Tibial nerve (tissue), 4 donors: ENCODE measurements around the gene SLX4IP. TPM values are rescaled to one million over a fixed set of nuclear protein-coding genes. Genes with fewer than 3 reads are reported as not detected.

Experiments
- DNase-seq, 2 donors: peaks; one replicate each; pipeline ENCODE4 v3.0.0-alpha.2; 2019; ENCODE audit warnings: low spot score in 2 of 2
- H3K27ac ChIP-seq, 4 donors: fragments of 200-600 bp; sonication (generic) in 3 of 4; one replicate each; pipeline ENCODE4 v1.5.1; 2017 to 2019; ENCODE audit warnings: mild to moderate bottlenecking in 1 of 4
- H3K27me3 ChIP-seq, 2 donors: fragments of 200-600 bp; sonication (generic) in 1 of 2; one replicate each; pipeline versions ENCODE4 v1.5.1 to v1.6.0; 2017 to 2019
- H3K36me3 ChIP-seq, 3 donors: fragments of 200-600 bp; sonication (generic); one replicate each; pipeline ENCODE4 v1.5.1; 2018 to 2019
- H3K4me1 ChIP-seq, 4 donors: fragments of 200-600 bp; sonication (generic) in 3 of 4; one replicate each; pipeline ENCODE4 v1.5.1; 2017 to 2019
- H3K4me3 ChIP-seq, 4 donors: fragments of 200-600 bp; sonication (generic) in 3 of 4; one replicate each; pipeline ENCODE4 v1.5.1; 2017 to 2019; ENCODE audit warnings: mild to moderate bottlenecking in 1 of 4, moderate library complexity in 1 of 4
- H3K9me3 ChIP-seq, 4 donors: fragments of 200-600 bp; sonication (generic) in 3 of 4; one replicate each; pipeline ENCODE4 v1.5.1; 2017 to 2019
- CTCF ChIP-seq, 5 experiments: fragments of 200-600 bp in 3 of 5; fragments of 450-650 bp in 2 of 5; sonication (generic) in 3 of 5; IDR thresholded peaks; one replicate each; pipeline ENCODE4 v1.5.1; 2016 to 2019; ENCODE audit warnings: antibody characterized with exemption in 5 of 5, mild to moderate bottlenecking in 3 of 5, moderate library complexity in 2 of 5
- EP300 ChIP-seq, 2 donors: sonication (generic); formaldehyde crosslinking; IDR thresholded peaks; one replicate each; pipeline ENCODE4 v1.6.1; 2017; ENCODE audit warnings: antibody characterized with exemption in 2 of 2, mild to moderate bottlenecking in 1 of 2
- POLR2A ChIP-seq, 2 donors: fragments of 450-650 bp; IDR thresholded peaks; one replicate each; pipeline ENCODE4 v1.6.1; 2017; ENCODE audit warnings: antibody characterized with exemption in 2 of 2, mild to moderate bottlenecking in 2 of 2, moderate library complexity in 2 of 2
- WGBS, 2 donors: methylation state at CpG; one replicate each; pipeline ENCODE4 v1.1.5; 2018; 5-methylcytosine and 5-hydroxymethylcytosine counted together
- total RNA-seq, 4 donors: library from RNA; depleted of rRNA; stranded (reverse); fragments of >200 nt; gene quantifications; one replicate each; pipeline ENCODE4 v1.1.0, GENCODE V29; 2016

The SLX4IP gene
- total RNA-seq, 4 donors from 2014 or later, result 3.3 to 5.7 (median 3.5) TPM

- TF ChIP-seq CTCF (IDR thresholded peaks at IDR 0.05) (no peak), EP300 (IDR thresholded peaks at IDR 0.05) (no peak), POLR2A (IDR thresholded peaks at IDR 0.05) (no peak)
- Histone ChIP-seq H3K36me3 (no peaks in the 10 kb centered on the region), H3K27me3 (no peaks in the 10 kb centered on the region), H3K9me3 (no peaks in the 10 kb centered on the region), H3K4me3 (no peak overlapping the region), H3K4me1 (peaks cover 0 to 30% (median 0%) of the 10 kb centered on the region in 4 donors), H3K27ac (no peak overlapping the region)
- no peak for DNase-seq
- 74 to 89% methylated on average over 8 of the region's 8 CpGs for WGBS, 2 donors
These were observed 116.9 kb downstream of the SLX4IP start for GRCh38 chr20:10551732-10552724.

- no peak overlapping the region for H3K27ac ChIP-seq
- 45 to 47% methylated on average over 5 of the region's 5 CpGs for WGBS, 2 donors
- H3K36me3 ChIP-seq, result no peaks in the 10 kb centered on the region
- no peak overlapping the region for H3K4me3 ChIP-seq
- no peaks in the 10 kb centered on the region for H3K9me3 ChIP-seq
- H3K4me1 ChIP-seq, result peaks cover 0 to 30% (median 0%) of the 10 kb centered on the region in 4 donors
- peak in 1 of 2 donors; percentile 18 for TF ChIP-seq EP300 (IDR thresholded peaks at IDR 0.05)
- TF ChIP-seq CTCF (IDR thresholded peaks at IDR 0.05), result peak; percentile 36 to 75 (median 61)
- TF ChIP-seq POLR2A (IDR thresholded peaks at IDR 0.05), result no peak
- no peaks in the 10 kb centered on the region for H3K27me3 ChIP-seq
- DNase-seq, result peak; percentile 48 to 82
These were observed 118.3 kb downstream of the SLX4IP start for GRCh38 chr20:10553326-10553984.

- Histone ChIP-seq H3K27me3 (no peaks in the 10 kb centered on the region), H3K4me3 (no peak overlapping the region), H3K4me1 (peaks cover 0 to 35% (median 0%) of the 10 kb centered on the region in 4 donors), H3K27ac (no peak overlapping the region), H3K9me3 (no peaks in the 10 kb centered on the region), H3K36me3 (no peaks in the 10 kb centered on the region)
- WGBS, 2 donors, result 83 to 86% methylated on average over 2 of the region's 2 CpGs
- TF ChIP-seq CTCF (IDR thresholded peaks at IDR 0.05) (no peak), EP300 (IDR thresholded peaks at IDR 0.05) (no peak), POLR2A (IDR thresholded peaks at IDR 0.05) (no peak)
- DNase-seq, result no peak
These were observed 119.2 kb downstream of the SLX4IP start for GRCh38 chr20:10554285-10554684.

GRCh38 chr20:10555393-10555792 lies 120.3 kb downstream of the SLX4IP start:
- Histone ChIP-seq H3K4me1 (peaks cover 0 to 35% (median 0%) of the 10 kb centered on the region in 4 donors), H3K36me3 (no peaks in the 10 kb centered on the region), H3K4me3 (no peak overlapping the region), H3K27ac (no peak overlapping the region), H3K9me3 (no peaks in the 10 kb centered on the region), H3K27me3 (no peaks in the 10 kb centered on the region)
- WGBS, 2 donors, result 82 to 88% methylated on average over 3 of the region's 3 CpGs
- TF ChIP-seq CTCF (IDR thresholded peaks at IDR 0.05) (no peak), POLR2A (IDR thresholded peaks at IDR 0.05) (no peak), EP300 (IDR thresholded peaks at IDR 0.05) (no peak)
- no peak for DNase-seq
